ENCODE results near the gene PTPRE.
A peak's percentile ranks its signal among the peaks of the same experiment; 100 is the strongest.

PTPRE gene

DNA sequence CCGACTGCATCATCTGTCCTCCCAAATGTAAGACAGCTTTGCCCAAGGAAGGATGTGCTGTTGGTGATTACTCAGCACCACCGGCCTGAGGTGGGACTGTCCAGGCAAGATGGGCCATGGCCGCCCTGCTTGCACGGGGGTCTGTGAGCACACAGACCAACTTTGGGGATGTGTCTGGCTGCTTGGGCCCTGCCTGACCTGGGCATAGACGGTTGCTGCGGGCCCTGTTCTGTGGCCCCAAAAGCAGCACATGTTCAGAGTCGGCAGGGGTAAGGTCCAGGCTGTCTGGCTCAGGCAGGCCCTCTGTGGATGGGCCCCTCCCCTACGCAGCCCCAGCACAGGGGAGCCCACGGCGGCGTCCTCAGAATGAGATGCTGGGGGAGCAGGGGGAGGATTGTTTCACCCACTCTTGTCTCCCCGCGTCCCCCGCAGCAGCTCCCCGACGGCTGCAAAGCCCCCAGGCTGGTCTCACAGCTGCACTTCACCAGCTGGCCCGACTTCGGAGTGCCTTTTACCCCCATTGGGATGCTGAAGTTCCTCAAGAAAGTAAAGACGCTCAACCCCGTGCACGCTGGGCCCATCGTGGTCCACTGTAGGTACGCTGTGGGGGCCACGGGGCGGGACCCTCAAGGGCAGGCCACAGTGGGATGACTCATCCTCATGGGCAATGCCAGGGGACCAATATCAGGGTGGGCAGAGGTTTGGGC lies 160.9 kb downstream of the PTPRE start:
- Mint-ChIP-seq H3K9me3 (no peaks in the 10 kb centered on the region), H3K27ac (no peak overlapping the region), H3K27me3 (no peaks in the 10 kb centered on the region), H3K36me3 (ENCODE audit: low read depth) (peaks cover 96% of the 10 kb centered on the region), H3K4me1 (ENCODE audit: low read depth) (peaks cover 62% of the 10 kb centered on the region), H3K4me3 (no peak overlapping the region)
- no peak for DNase-seq

DNA sequence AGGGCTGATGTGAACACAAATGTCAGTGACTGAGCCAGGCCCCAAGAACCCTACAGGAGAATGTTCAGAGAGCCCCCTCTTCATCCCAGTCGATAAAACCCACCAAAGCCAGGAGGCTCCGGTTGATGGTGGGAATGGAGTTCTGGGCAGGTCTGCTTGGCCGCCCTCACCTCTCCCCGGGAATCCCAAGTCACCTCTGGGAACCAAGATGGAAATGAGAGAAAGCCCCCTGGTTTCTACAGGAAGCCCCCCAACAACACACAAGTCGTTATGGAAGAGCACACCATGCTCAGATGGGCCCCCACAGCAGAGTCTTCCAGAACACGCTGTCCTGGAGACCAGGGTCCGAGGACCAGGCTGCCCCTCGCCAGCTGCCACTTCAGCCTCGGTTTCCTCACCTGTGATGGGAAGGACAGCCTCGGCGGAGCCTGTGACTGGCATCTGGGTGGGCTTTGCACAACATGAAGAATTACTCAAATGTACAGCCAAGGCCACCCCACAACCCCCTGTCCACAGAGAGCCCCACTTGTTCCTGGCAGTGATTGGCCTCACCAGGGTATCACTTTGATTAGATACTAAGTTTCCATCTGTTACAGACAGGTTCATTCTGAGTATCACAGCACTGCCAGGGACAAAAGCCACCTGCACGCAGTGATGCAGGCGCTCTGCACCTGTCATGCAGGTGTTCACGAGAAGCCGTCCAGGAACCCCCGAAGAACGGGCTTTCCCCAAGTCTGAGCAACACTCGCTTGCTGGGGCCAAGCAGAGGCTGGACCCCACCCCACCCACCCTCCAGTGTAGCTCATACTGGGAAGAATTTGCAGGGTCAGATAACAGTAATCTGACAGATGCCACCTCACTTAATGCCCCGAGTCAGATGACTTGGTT lies 161.7 kb downstream of the PTPRE start:
- H3K36me3 Mint-ChIP-seq (ENCODE audit: low read depth), result peaks cover 96% of the 10 kb centered on the region
- DNase-seq, result no peak
- peaks cover 55% of the 10 kb centered on the region for H3K4me1 Mint-ChIP-seq (ENCODE audit: low read depth)
- no peaks in the 10 kb centered on the region for H3K27me3 Mint-ChIP-seq
- no peak overlapping the region for H3K4me3 Mint-ChIP-seq
- no peaks in the 10 kb centered on the region for H3K9me3 Mint-ChIP-seq
- no peak overlapping the region for H3K27ac Mint-ChIP-seq

GRCh38 chr10:128069351-128070051 lies 162.6 kb downstream of the PTPRE start:
- Mint-ChIP-seq H3K4me1 (ENCODE audit: low read depth) (peaks cover 46% of the 10 kb centered on the region), H3K4me3 (no peak overlapping the region), H3K36me3 (ENCODE audit: low read depth) (peaks cover 96% of the 10 kb centered on the region), H3K9me3 (no peaks in the 10 kb centered on the region), H3K27me3 (no peaks in the 10 kb centered on the region), H3K27ac (no peak overlapping the region)
- DNase-seq, result peak; percentile 82

- Mint-ChIP-seq H3K27me3 (no peaks in the 10 kb centered on the region), H3K9me3 (no peaks in the 10 kb centered on the region), H3K36me3 (ENCODE audit: low read depth) (peaks cover 98% of the 10 kb centered on the region), H3K4me1 (ENCODE audit: low read depth) (peaks cover 39% of the 10 kb centered on the region), H3K4me3 (no peak overlapping the region), H3K27ac (no peak overlapping the region)
- DNase-seq, result no peak
Measured at GRCh38 chr10:128070161-128070560, 163.3 kb downstream of the PTPRE start.

- Mint-ChIP-seq H3K9me3 (no peaks in the 10 kb centered on the region), H3K4me1 (ENCODE audit: low read depth) (peaks cover 32% of the 10 kb centered on the region), H3K27me3 (no peaks in the 10 kb centered on the region), H3K4me3 (no peak overlapping the region), H3K27ac (no peak overlapping the region), H3K36me3 (ENCODE audit: low read depth) (peaks cover 96% of the 10 kb centered on the region)
- DNase-seq, result peak; percentile 22
Measured at GRCh38 chr10:128070721-128071416, 164.0 kb downstream of the PTPRE start.

- Mint-ChIP-seq H3K4me3 (no peak overlapping the region), H3K27ac (no peak overlapping the region), H3K27me3 (no peaks in the 10 kb centered on the region), H3K36me3 (ENCODE audit: low read depth) (peaks cover 96% of the 10 kb centered on the region), H3K4me1 (ENCODE audit: low read depth) (peaks cover 27% of the 10 kb centered on the region), H3K9me3 (no peaks in the 10 kb centered on the region)
- peak; percentile 23 for DNase-seq
Measured at GRCh38 chr10:128071417-128071782, 164.5 kb downstream of the PTPRE start.

- H3K27ac Mint-ChIP-seq, result no peak overlapping the region
- no peaks in the 10 kb centered on the region for H3K9me3 Mint-ChIP-seq
- no peaks in the 10 kb centered on the region for H3K27me3 Mint-ChIP-seq
- DNase-seq, result no peak
- no peak overlapping the region for H3K4me3 Mint-ChIP-seq
- peaks cover 96% of the 10 kb centered on the region for H3K36me3 Mint-ChIP-seq (ENCODE audit: low read depth)
- peaks cover 20% of the 10 kb centered on the region for H3K4me1 Mint-ChIP-seq (ENCODE audit: low read depth)
Measured at GRCh38 chr10:128072046-128072445, 165.1 kb downstream of the PTPRE start.

GRCh38 chr10:128072941-128073645 lies 166.2 kb downstream of the PTPRE start:
- no peaks in the 10 kb centered on the region for H3K9me3 Mint-ChIP-seq
- peaks cover 96% of the 10 kb centered on the region for H3K36me3 Mint-ChIP-seq (ENCODE audit: low read depth)
- no peaks in the 10 kb centered on the region for H3K27me3 Mint-ChIP-seq
- H3K4me1 Mint-ChIP-seq (ENCODE audit: low read depth), result peaks cover 15% of the 10 kb centered on the region
- H3K27ac Mint-ChIP-seq, result peak overlapping the region; percentile 7
- peak; percentile 23 for DNase-seq
- no peak overlapping the region for H3K4me3 Mint-ChIP-seq

GRCh38 chr10:128073890-128074289 lies 167.0 kb downstream of the PTPRE start:
- peaks cover 95% of the 10 kb centered on the region for H3K36me3 Mint-ChIP-seq (ENCODE audit: low read depth)

GRCh38 chr10:128074589-128074988 lies 167.7 kb downstream of the PTPRE start:
- Mint-ChIP-seq H3K27ac (no peak overlapping the region), H3K27me3 (no peaks in the 10 kb centered on the region), H3K4me1 (ENCODE audit: low read depth) (peaks cover 3% of the 10 kb centered on the region), H3K4me3 (no peak overlapping the region), H3K36me3 (ENCODE audit: low read depth) (peaks cover 97% of the 10 kb centered on the region), H3K9me3 (no peaks in the 10 kb centered on the region)
- DNase-seq, result no peak

More at GRCh38 chr10:128073890-128074289, 167.0 kb downstream of the PTPRE start:
- no peak overlapping the region for H3K27ac Mint-ChIP-seq
- no peaks in the 10 kb centered on the region for H3K27me3 Mint-ChIP-seq
- peaks cover 9% of the 10 kb centered on the region for H3K4me1 Mint-ChIP-seq (ENCODE audit: low read depth)
- no peaks in the 10 kb centered on the region for H3K9me3 Mint-ChIP-seq
- DNase-seq, result no peak
- no peak overlapping the region for H3K4me3 Mint-ChIP-seq

GRCh38 chr10:128077155-128077875 lies 170.4 kb downstream of the PTPRE start:
- Mint-ChIP-seq H3K9me3 (no peaks in the 10 kb centered on the region), H3K4me3 (no peak overlapping the region), H3K27me3 (no peaks in the 10 kb centered on the region), H3K27ac (peak overlapping the region; percentile 0), H3K4me1 (ENCODE audit: low read depth) (no peaks in the 10 kb centered on the region), H3K36me3 (ENCODE audit: low read depth) (peaks cover 94% of the 10 kb centered on the region)
- no peak for DNase-seq

GRCh38 chr10:128078136-128078969 lies 171.4 kb downstream of the PTPRE start:
- no peaks in the 10 kb centered on the region for H3K27me3 Mint-ChIP-seq
- no peaks in the 10 kb centered on the region for H3K4me1 Mint-ChIP-seq (ENCODE audit: low read depth)
- H3K27ac Mint-ChIP-seq, result no peak overlapping the region
- no peaks in the 10 kb centered on the region for H3K9me3 Mint-ChIP-seq
- DNase-seq, result peak; percentile 66
- H3K36me3 Mint-ChIP-seq (ENCODE audit: low read depth), result peaks cover 91% of the 10 kb centered on the region
- H3K4me3 Mint-ChIP-seq, result no peak overlapping the region
